ENCODE data around the gene PSMA5. TPM values are rescaled to one million over a fixed set of nuclear protein-coding genes. Genes with fewer than 3 reads are reported as not detected.

Gene PSMA5
- total RNA-seq, 2 experiments from 2014 or later, result 192 to 210 TPM

DNA sequence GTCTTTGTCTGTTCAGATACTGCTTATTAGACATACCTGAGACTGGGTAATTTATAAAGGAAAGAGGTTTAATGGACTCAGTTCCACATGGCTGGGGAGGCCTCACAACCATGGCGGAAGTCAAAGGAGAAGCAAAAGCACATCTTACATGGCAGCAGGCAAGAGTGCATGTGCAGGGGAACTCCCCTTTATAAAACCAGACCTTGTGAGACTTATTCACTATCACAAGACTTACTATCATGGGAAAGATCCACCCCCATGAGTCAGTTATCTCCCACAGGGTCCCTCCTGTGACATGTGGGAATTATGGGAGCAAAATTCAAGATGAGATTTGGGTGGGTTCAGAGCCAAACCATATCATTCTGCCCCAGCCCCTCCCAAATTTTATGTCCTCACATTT lies 7.1 kb upstream of the PSMA5 start:
- Mint-ChIP-seq H3K4me3 (no peak overlapping the region), H3K9me3 (no peaks in the 10 kb centered on the region), H3K4me1 (ENCODE audit: low read depth) (no peaks in the 10 kb centered on the region), H3K27ac (no peak overlapping the region), H3K36me3 (ENCODE audit: low read depth) (no peaks in the 10 kb centered on the region), H3K27me3 (peaks cover 5% of the 10 kb centered on the region)
- ATAC-seq (no peak), DNase-seq (no peak)
- POLR2A ChIA-PET, result no interaction called here
- TF ChIP-seq, protein P1, sequence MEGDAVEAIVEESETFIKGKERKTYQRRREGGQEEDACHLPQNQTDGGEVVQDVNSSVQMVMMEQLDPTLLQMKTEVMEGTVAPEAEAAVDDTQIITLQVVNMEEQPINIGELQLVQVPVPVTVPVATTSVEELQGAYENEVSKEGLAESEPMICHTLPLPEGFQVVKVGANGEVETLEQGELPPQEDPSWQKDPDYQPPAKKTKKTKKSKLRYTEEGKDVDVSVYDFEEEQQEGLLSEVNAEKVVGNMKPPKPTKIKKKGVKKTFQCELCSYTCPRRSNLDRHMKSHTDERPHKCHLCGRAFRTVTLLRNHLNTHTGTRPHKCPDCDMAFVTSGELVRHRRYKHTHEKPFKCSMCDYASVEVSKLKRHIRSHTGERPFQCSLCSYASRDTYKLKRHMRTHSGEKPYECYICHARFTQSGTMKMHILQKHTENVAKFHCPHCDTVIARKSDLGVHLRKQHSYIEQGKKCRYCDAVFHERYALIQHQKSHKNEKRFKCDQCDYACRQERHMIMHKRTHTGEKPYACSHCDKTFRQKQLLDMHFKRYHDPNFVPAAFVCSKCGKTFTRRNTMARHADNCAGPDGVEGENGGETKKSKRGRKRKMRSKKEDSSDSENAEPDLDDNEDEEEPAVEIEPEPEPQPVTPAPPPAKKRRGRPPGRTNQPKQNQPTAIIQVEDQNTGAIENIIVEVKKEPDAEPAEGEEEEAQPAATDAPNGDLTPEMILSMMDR (IDR thresholded peaks at IDR 0.05), result no peak
- intact Hi-C loops (cut with micrococcal nuclease), result no loop called here
- CTCF ChIA-PET, result no interaction called here

DNA sequence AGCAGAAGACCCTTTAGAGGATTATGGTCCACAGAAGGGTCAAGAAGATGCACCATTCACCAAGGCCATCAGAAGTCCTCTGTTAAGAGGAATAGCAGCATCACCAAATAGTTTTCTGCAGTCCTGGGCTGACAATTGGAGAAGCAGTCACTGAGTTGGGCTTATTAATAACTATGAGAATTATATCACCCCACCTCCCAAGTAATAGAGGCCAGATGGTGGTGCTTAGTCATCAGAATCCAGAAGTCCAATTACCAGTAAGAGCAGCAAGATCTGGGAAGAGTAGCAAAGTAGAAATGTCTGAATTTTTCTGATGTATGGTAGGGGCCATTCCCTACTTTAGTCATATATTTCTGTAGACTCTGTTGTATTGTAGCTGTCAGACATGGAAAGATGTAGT lies 6.1 kb upstream of the PSMA5 start:
- POLR2A ChIA-PET, result no interaction called here
- no peak for DNase-seq
- TF ChIP-seq, protein P1 (IDR thresholded peaks at IDR 0.05), result no peak
- no peak for ATAC-seq
- Mint-ChIP-seq H3K36me3 (ENCODE audit: low read depth) (no peaks in the 10 kb centered on the region), H3K9me3 (no peaks in the 10 kb centered on the region), H3K4me3 (no peak overlapping the region), H3K27me3 (peaks cover 5% of the 10 kb centered on the region), H3K27ac (no peak overlapping the region), H3K4me1 (ENCODE audit: low read depth) (peaks cover 4% of the 10 kb centered on the region)
- intact Hi-C loops (cut with micrococcal nuclease), result no loop called here
- CTCF ChIA-PET, result interaction anchor here (1.0 kb wide), 2 partner anchors 33 to 61 kb away, joined by 3 read pairs; partner anchors contain the start of gene CYB561D1

DNA sequence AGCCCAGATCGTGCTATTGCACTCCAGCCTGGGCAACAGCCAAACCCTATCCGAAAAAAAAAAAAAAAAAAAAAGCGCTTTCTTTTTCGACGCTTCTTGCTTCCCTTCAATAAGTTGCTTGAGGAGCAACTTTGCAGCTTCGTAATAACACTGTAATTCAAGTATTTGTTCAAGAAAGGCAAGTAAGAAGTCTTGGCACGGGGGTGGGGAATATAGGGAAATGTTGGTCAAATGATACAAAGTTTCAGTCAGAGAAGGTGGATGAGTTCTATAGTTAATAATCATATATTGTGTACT lies 871 bp upstream of the PSMA5 start:
- intact Hi-C loops (cut with micrococcal nuclease), result loop anchor here (2.0 to 10.0 kb wide), 3 partner anchors 56 to 312 kb away; partner anchors contain the start of genes ATXN7L2, ELAPOR1 and GPR61
- Mint-ChIP-seq H3K4me1 (ENCODE audit: low read depth) (peaks cover 25% of the 10 kb centered on the region), H3K27ac (peak overlapping the region; percentile 96), H3K9me3 (no peaks in the 10 kb centered on the region), H3K4me3 (peak overlapping the region; percentile 93), H3K36me3 (ENCODE audit: low read depth) (peaks cover 27% of the 10 kb centered on the region), H3K27me3 (no peaks in the 10 kb centered on the region)
- CTCF ChIA-PET, result interaction anchor here (0.7 to 7.8 kb wide), 5 partner anchors 28 to 121 kb away, joined by 3 to 55 read pairs (median 5); partner anchors contain the start of gene GNAI3
- DNase-seq (no peak), ATAC-seq (no peak)
- TF ChIP-seq, protein P1 (IDR thresholded peaks at IDR 0.05), result no peak
- POLR2A ChIA-PET, result interaction anchor here (1.0 to 3.9 kb wide), 6 partner anchors 12 to 105 kb away, joined by 3 to 25 read pairs (median 6); partner anchors contain the start of genes AMIGO1 and ATXN7L2

GRCh38 chr1:109425391-109426280 lies 612 bp downstream of the PSMA5 start:
- Mint-ChIP-seq H3K4me3 (peak overlapping the region; percentile 93), H3K9me3 (no peaks in the 10 kb centered on the region), H3K27me3 (no peaks in the 10 kb centered on the region), H3K27ac (peak overlapping the region; percentile 96), H3K4me1 (ENCODE audit: low read depth) (peaks cover 28% of the 10 kb centered on the region), H3K36me3 (ENCODE audit: low read depth) (peaks cover 35% of the 10 kb centered on the region)
- TF ChIP-seq, protein P1 (IDR thresholded peaks at IDR 0.05), result no peak
- intact Hi-C loops (cut with micrococcal nuclease), result loop anchor here (2.0 to 10.0 kb wide), 3 partner anchors 57 to 311 kb away; partner anchors contain the start of genes ATXN7L2, ELAPOR1 and GPR61
- ChIA-PET CTCF (interaction anchor here (0.8 to 7.8 kb wide), 14 partner anchors 8 to 914 kb away, joined by 3 to 55 read pairs (median 4); partner anchors contain the start of genes AMIGO1, CYB561D1, GNAI3 and RBM15), POLR2A (interaction anchor here (0.7 to 3.9 kb wide), 23 partner anchors 11 to 609 kb away, joined by 3 to 25 read pairs (median 5); partner anchors contain the start of genes AMIGO1, ATXN7L2, CYB561D1 and GNAI3)
- ATAC-seq (peak; percentile 55), DNase-seq (peak; percentile 83)
